ENCODE results near the gene LRBA. TPM values are rescaled to one million over a fixed set of nuclear protein-coding genes. Genes with fewer than 3 reads are reported as not detected.

The LRBA gene
- total and polyA plus RNA-seq, 2 donors (not counting 1 experiment from before 2014, with no cell fraction given) = 16.4 to 36.7 TPM

DNA sequence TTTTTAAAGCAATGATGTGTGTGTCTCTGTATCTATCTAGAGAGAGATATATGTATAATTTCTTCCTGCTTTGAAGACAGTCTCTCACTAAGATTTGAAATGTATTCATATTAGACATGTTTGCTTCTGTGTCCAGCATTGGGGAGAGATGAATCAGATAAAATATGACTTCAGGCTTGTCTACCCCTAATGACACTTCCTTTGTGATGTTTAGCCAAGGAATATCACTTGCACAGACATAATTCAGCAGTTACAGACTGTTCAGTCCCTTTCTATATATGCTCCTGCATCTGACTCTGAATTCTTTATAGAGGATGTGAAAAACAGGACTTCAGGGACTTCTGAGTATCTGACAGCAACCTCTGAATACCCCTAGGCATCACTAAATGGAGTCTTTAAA lies 778.5 kb downstream of the LRBA start:
- Histone ChIP-seq H3K36me3 (ENCODE audit: control insufficient read depth, insufficient read depth, low read length) (no peaks in the 10 kb centered on the region), H2AFZ (ENCODE audit: low read length) (no peak overlapping the region), H3K9ac (ENCODE audit: insufficient read depth, low read length) (peak overlapping the region; percentile 43), H3K79me2 (ENCODE audit: control insufficient read depth, insufficient read depth, low read length) (no peaks in the 10 kb centered on the region), H3K4me2 (ENCODE audit: extremely low read depth, insufficient read depth, low read length) (peak overlapping the region; percentile 3), H3K4me1 (ENCODE audit: control insufficient read depth, extremely low read depth, insufficient read depth, low read length) (peaks cover 37% of the 10 kb centered on the region), H3K4me3 (replicated peaks in 1 of 4; ENCODE audit: control extremely low read depth in 1 of 4, insufficient read depth in 1 of 4, low read depth in 3 of 4, low read length in 4 of 4) (no peak overlapping the region), H3K9me3 (ENCODE audit: control insufficient read depth, insufficient read depth, low read depth, low read length) (no peaks in the 10 kb centered on the region), H3K27ac (ENCODE audit: insufficient read depth, low read length) (peak overlapping the region; percentile 85), H4K20me1 (ENCODE audit: control insufficient read depth, extremely low read depth, insufficient read depth, low read length) (no peaks in the 10 kb centered on the region), H3K27me3 (ENCODE audit: control insufficient read depth, insufficient read depth, low read length) (no peaks in the 10 kb centered on the region)
- peak; percentile 52 to 75 for DNase-seq (ENCODE audit: low read depth in 2 of 2)
- TF ChIP-seq, protein P1, sequence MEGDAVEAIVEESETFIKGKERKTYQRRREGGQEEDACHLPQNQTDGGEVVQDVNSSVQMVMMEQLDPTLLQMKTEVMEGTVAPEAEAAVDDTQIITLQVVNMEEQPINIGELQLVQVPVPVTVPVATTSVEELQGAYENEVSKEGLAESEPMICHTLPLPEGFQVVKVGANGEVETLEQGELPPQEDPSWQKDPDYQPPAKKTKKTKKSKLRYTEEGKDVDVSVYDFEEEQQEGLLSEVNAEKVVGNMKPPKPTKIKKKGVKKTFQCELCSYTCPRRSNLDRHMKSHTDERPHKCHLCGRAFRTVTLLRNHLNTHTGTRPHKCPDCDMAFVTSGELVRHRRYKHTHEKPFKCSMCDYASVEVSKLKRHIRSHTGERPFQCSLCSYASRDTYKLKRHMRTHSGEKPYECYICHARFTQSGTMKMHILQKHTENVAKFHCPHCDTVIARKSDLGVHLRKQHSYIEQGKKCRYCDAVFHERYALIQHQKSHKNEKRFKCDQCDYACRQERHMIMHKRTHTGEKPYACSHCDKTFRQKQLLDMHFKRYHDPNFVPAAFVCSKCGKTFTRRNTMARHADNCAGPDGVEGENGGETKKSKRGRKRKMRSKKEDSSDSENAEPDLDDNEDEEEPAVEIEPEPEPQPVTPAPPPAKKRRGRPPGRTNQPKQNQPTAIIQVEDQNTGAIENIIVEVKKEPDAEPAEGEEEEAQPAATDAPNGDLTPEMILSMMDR (conservative IDR thresholded peaks at IDR 0.05 in 1 of 2, IDR thresholded peaks at IDR 0.05 in 1 of 2; ENCODE audit: low read depth in 1 of 2, low read length in 2 of 2) = no peak
- no peak for TF ChIP-seq EZH2 (IDR thresholded peaks at IDR 0.05; ENCODE audit: low read length, missing control alignments)

DNA sequence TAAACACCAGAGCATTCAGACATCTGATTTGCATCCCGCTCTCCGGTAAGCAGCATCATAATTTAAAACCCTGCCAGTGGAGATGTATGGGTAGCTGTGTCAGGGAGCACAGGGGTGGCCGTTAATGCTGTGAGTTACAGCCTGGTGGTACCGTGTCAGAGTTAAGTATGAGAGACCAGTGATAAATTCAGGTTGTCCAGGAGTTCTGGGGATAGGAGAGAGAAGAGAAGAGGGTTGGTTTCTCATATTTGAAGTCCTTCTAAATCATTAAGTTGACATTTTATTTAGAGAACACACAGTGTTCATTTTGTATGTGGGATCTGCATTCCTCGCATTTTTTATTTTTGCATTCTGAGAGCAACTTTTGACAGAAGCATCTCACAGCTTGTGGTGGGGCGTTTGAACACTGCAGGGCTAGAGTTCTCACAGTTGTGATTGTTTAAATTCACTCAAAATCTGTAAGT lies 779.2 kb downstream of the LRBA start:
- H3K79me2 ChIP-seq (ENCODE audit: control insufficient read depth, insufficient read depth, low read length) = no peaks in the 10 kb centered on the region
- H4K20me1 ChIP-seq (ENCODE audit: control insufficient read depth, extremely low read depth, insufficient read depth, low read length) = no peaks in the 10 kb centered on the region
- no peak overlapping the region for H3K4me3 ChIP-seq (replicated peaks in 1 of 4; ENCODE audit: control extremely low read depth in 1 of 4, insufficient read depth in 1 of 4, low read depth in 3 of 4, low read length in 4 of 4)
- peaks cover 37% of the 10 kb centered on the region for H3K4me1 ChIP-seq (ENCODE audit: control insufficient read depth, extremely low read depth, insufficient read depth, low read length)
- H3K9me3 ChIP-seq (ENCODE audit: control insufficient read depth, insufficient read depth, low read depth, low read length) = no peaks in the 10 kb centered on the region
- DNase-seq (ENCODE audit: low read depth in 2 of 2) = peak; percentile 43 to 76
- H3K9ac ChIP-seq (ENCODE audit: insufficient read depth, low read length) = peak overlapping the region; percentile 21
- peak overlapping the region; percentile 85 for H3K27ac ChIP-seq (ENCODE audit: insufficient read depth, low read length)
- peak overlapping the region; percentile 13 for H3K4me2 ChIP-seq (ENCODE audit: extremely low read depth, insufficient read depth, low read length)
- H3K36me3 ChIP-seq (ENCODE audit: control insufficient read depth, insufficient read depth, low read length) = no peaks in the 10 kb centered on the region
- H2AFZ ChIP-seq (ENCODE audit: low read length) = no peak overlapping the region
- H3K27me3 ChIP-seq (ENCODE audit: control insufficient read depth, insufficient read depth, low read length) = no peaks in the 10 kb centered on the region
- no peak for TF ChIP-seq EZH2 (IDR thresholded peaks at IDR 0.05; ENCODE audit: low read length, missing control alignments)
- TF ChIP-seq, protein P1 (conservative IDR thresholded peaks at IDR 0.05 in 1 of 2, IDR thresholded peaks at IDR 0.05 in 1 of 2; ENCODE audit: low read depth in 1 of 2, low read length in 2 of 2) = no peak

DNA sequence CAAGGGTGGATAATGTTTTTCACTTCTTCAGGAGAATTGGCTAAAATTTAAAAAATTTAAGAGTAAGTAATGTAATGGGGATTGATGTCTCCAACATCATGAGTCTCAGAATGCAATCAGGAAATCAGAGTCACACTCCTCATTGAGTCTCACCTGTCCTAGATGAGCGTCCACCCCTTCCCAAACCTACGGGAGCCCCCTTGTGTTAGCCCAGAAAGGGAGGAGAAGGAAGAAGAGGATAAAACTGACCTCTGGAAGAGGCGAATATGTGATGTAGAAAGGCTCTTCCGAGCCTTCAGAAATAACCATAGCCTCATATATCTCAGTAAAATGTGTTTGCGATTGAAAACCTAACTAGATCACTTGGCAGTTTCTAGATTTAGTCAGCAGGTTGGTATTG lies 779.8 kb downstream of the LRBA start:
- Histone ChIP-seq H3K27ac (ENCODE audit: insufficient read depth, low read length) (peak overlapping the region; percentile 85), H3K4me1 (ENCODE audit: control insufficient read depth, extremely low read depth, insufficient read depth, low read length) (peaks cover 41% of the 10 kb centered on the region), H4K20me1 (ENCODE audit: control insufficient read depth, extremely low read depth, insufficient read depth, low read length) (no peaks in the 10 kb centered on the region), H3K9ac (ENCODE audit: insufficient read depth, low read length) (no peak overlapping the region), H2AFZ (ENCODE audit: low read length) (no peak overlapping the region), H3K36me3 (ENCODE audit: control insufficient read depth, insufficient read depth, low read length) (no peaks in the 10 kb centered on the region), H3K4me2 (ENCODE audit: extremely low read depth, insufficient read depth, low read length) (peak overlapping the region; percentile 13), H3K4me3 (replicated peaks in 1 of 4; ENCODE audit: control extremely low read depth in 1 of 4, insufficient read depth in 1 of 4, low read depth in 3 of 4, low read length in 4 of 4) (no peak overlapping the region), H3K79me2 (ENCODE audit: control insufficient read depth, insufficient read depth, low read length) (no peaks in the 10 kb centered on the region), H3K27me3 (ENCODE audit: control insufficient read depth, insufficient read depth, low read length) (no peaks in the 10 kb centered on the region), H3K9me3 (ENCODE audit: control insufficient read depth, insufficient read depth, low read depth, low read length) (no peaks in the 10 kb centered on the region)
- no peak for DNase-seq (ENCODE audit: low read depth in 2 of 2)
- TF ChIP-seq EZH2 (IDR thresholded peaks at IDR 0.05; ENCODE audit: low read length, missing control alignments) = no peak
- TF ChIP-seq, protein P1 (conservative IDR thresholded peaks at IDR 0.05 in 1 of 2, IDR thresholded peaks at IDR 0.05 in 1 of 2; ENCODE audit: low read depth in 1 of 2, low read length in 2 of 2) = no peak

Data from fibroblast of lung (primary cell).